Suprapubic skin (tissue), 4 donors: Measurements from ENCODE around the gene SHC4.

Source experiments
- CTCF ChIP-seq, 2 donors: fragments of 200-600 bp in 1 of 2; fragments of 450-650 bp in 1 of 2; sonication (generic) in 1 of 2; IDR thresholded peaks; one replicate each; pipeline ENCODE4 v1.5.1; 2016 to 2019; ENCODE audit warnings: antibody characterized with exemption in 2 of 2, mild to moderate bottlenecking in 1 of 2, moderate library complexity in 1 of 2
- EP300 ChIP-seq: sonication (generic); formaldehyde crosslinking; IDR thresholded peaks from one replicate; pipeline ENCODE4 v1.6.1; 2017; ENCODE audit warnings: antibody characterized with exemption
- POLR2A ChIP-seq, 2 donors: fragments of 450-650 bp; IDR thresholded peaks; one replicate each; pipeline ENCODE4 v1.6.1; 2017; ENCODE audit warnings: antibody characterized with exemption in 2 of 2, mild to moderate bottlenecking in 2 of 2, moderate library complexity in 2 of 2
- POLR2AphosphoS5 ChIP-seq, 3 donors: sonication (generic); formaldehyde crosslinking; IDR thresholded peaks; one replicate each; pipeline ENCODE4 v1.6.1; 2017; ENCODE audit warnings: antibody characterized with exemption in 3 of 3

- TF ChIP-seq POLR2A (IDR thresholded peaks at IDR 0.05) (no peak), CTCF (IDR thresholded peaks at IDR 0.05) (no peak), POLR2AphosphoS5 (IDR thresholded peaks at IDR 0.05) (no peak), EP300 (no peak)
Observed at GRCh38 chr15:48989170-48989569, 25.5 kb upstream of the SHC4 start.
